Esophagus muscularis mucosa (tissue), 4 donors: ENCODE data around the gene BCAS1.

Experiments used
- CTCF ChIP-seq, 3 experiments: fragments of 200-600 bp in 2 of 3; fragments of 450-650 bp in 1 of 3; sonication (generic) in 2 of 3; IDR thresholded peaks; one replicate each; pipeline ENCODE4 v1.5.1; 2017 to 2019; ENCODE audit warnings: antibody characterized with exemption in 3 of 3, mild to moderate bottlenecking in 2 of 3, moderate library complexity in 1 of 3
- EP300 ChIP-seq: sonication (generic); formaldehyde crosslinking; IDR thresholded peaks from one replicate; pipeline ENCODE4 v1.6.1; 2017; ENCODE audit warnings: antibody characterized with exemption
- POLR2A ChIP-seq: fragments of 450-650 bp; IDR thresholded peaks from one replicate; pipeline ENCODE4 v1.6.1; 2017; ENCODE audit warnings: antibody characterized with exemption, moderate library complexity, mild to moderate bottlenecking, low read depth
- POLR2AphosphoS5 ChIP-seq, 2 donors: sonication (generic); formaldehyde crosslinking; IDR thresholded peaks; one replicate each; pipeline ENCODE4 v1.6.1; 2017; ENCODE audit warnings: antibody characterized with exemption in 2 of 2

- TF ChIP-seq POLR2A (no peak), CTCF (IDR thresholded peaks at IDR 0.05) (no peak), POLR2AphosphoS5 (IDR thresholded peaks at IDR 0.05) (no peak), EP300 (no peak)
Observed at GRCh38 chr20:53946106-53946505, 124.3 kb downstream of the BCAS1 start.
